HL-60/S4 (cell line): ENCODE data around the gene DPM2.

Experiments used
- in situ Hi-C: fragments of 300-500 bp; cut with MboI; formaldehyde crosslinking; loops from 2 replicates; pipeline ENCODE4 v1.14.3; 2022; ENCODE audit warnings: low sequenced_read_pairs

Gene DPM2

DNA sequence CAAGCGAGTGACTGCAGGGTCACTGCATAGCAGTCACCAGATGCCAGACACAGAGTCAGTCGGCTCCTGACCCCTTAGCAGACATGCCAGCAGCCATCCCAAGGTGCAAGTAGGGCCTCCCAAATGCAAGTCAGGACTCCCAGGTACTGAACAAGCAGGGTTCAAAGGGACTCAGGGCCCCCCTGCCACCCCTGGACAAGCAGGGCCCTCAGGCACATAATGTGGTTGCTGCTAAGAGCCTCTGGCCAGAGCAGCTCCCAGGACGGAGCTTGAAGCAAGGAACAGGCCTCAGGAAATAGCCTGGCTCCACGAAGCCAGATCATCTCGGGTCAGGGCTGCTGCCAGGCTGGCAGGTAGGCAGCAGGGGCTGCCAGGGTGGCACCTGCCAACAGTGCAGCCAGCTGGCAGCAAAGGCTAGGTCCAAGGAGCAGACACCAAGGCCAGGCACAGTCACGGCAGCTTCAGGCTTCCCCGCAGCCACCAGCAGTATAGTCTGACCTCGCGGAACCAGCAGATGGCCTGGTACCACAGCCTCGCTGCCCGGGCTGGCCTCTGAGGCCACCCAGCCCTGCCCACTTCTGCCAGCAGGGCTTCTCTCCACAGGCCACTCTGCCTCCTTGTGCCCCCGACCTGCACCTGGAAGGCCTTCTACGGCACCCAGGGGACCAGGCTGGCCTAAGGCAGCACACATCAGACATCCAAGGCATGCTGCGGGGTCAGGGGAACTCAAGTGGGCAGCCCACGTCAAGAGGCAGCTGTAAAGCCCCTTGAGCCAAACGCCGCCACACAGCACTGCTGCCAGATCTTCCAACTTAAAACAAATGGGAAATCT is 35.7 kb upstream of the DPM2 start:
- in situ Hi-C loops = no loop called here

DNA sequence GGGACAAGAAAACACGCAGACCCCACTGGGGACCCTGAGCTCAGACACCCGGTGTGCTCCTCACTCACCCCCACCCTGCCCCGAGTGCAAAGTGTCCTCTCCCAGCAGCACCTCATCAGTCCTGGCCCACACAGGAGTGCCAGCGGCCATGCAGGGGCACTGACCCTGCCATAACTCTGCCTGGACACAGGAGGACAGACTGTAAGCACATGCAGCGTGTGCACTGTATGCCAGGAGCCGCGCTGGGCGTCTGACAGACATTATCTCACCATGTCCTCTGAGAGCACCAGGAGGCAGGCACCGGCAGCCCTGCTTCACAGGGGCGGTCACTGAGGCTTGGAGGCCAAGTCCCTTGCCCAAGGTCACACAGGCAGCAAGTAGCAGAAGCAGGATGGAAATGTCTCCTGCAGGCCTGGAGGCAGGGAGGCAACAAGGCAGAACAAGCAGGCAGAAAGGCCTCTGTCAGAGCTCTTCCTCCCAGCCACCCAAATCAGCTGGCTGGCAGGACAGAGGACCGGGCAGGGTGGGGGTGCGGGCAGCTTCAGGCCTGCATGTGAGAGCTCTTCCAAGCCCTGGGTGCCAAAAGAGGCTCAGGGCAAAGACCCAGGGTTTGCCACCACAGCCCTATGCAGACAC is 34.7 kb upstream of the DPM2 start:
- in situ Hi-C loops = no loop called here

GRCh38 chr9:127971357-127972235 is 33.9 kb upstream of the DPM2 start:
- in situ Hi-C loops = no loop called here

GRCh38 chr9:127970401-127971313 is 33.0 kb upstream of the DPM2 start:
- in situ Hi-C loops = no loop called here

DNA sequence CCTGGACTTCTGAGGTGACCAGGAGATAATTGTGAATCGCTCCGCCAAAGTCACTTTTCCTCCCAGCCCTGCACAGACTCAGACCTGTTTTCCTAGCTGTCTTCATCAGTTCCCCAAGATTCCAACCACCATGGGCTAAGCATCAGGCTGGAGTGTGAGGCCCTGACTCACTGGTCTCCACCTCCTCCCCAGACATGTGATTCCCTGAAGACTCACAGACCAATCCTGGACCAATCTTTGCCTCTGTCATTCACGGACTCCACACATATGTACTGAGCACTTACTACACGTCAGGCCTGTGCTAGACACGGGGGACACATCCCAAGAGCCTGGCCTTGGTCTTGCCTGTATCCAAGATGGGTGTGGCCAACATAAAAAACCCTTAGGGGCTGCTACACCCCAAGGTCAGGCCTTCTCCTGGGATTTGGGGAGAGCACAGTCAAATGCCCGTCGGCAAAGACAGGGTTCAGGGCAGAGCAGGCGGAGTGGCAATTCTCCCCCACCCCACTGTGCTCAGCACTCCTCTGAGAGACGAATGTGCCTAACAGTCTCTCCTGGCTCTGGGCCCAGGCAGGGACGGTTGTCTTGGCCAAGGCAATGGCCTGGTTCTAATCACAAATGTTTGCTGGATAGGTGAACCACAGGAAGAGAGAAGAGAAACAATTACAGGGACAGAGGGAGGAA is 31.2 kb upstream of the DPM2 start:
- in situ Hi-C loops = no loop called here

GRCh38 chr9:127968042-127968441 is 30.4 kb upstream of the DPM2 start:
- in situ Hi-C loops = no loop called here

DNA sequence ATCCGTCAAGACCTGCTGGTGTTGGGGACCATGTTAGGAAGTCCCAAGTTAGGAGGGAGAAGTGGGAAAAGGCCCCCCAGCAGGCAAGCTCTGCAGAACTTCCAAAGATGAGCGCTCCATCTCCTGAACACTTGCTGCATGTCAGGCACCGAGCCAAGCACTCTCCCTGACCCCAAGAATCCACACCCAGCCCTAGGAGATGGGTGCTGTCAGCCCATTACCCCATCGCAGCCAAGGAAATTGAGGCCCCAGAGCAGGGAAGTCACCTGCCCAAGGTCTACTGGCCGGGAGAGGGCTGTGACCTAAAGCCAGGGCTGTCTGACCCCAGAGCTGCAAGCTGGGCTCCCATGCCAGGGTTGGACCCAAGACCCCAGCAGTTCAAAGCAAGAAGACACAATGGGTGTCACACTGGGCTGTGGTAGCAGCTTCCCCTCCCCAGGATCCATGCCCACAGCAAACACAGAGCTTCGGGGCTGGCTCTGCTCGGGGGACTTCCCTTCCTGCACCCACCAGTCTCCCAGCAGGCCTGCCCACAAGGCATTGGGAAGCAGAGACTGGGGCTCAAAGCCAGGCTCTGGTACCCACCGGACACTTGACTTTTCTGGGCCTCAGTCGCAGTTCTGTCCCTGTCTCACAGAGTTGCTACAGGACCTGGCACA is 29.6 kb upstream of the DPM2 start:
- in situ Hi-C loops = no loop called here

DNA sequence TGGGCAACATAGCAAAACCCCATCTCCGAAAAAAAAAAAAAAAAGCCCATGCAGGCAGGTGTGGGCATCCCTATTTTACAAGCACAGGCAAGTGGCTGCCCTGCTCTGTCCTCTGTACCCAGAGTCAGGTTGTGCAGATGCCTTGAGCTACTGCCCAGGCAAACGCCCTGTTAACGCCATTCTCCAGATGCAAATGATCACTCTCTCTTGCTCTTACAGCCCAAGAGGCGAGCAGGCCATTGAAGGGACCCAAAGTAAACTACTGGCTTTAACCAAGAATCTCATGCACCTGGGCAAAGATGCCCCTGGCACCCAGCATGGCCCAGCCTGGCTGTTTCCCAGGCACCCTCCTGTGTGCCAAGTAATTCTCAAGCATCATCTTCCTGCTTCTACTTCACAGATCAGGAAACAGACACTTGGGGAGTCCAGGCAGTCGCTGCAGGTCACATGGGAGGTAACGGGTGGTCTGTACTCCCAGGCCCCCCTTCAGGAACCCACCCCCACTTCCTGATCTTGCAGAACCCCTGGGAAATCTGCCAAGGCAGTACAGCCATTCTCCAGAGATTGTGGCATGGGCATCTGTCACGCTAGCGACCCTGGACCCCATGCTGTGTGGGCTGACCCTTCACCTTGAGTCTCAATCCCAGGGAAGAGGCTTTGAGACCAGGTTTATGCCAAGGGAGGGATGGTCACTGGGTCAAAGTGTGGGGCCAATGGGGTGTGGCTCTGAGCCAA is 28.9 kb upstream of the DPM2 start:
- in situ Hi-C loops = no loop called here

DNA sequence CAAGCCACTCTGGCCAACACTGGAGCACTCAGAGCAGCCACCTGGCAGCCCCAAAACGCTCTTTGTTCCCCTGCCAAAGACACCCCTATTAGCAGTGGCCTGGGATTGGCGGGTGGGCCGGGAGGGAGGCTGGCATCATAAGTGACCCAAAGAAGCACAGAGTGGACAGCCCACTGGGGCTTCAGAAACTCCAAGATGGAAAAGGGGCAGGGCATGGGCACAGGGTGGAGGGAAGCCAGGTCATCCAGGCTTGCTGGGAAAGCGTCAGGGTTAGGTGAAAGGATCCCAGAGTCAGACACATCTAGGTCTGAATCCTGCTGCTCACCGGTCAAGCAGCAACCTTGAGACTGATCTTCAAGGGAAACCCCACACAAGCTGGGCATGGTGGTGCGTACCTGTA is 28.3 kb upstream of the DPM2 start:
- in situ Hi-C loops = no loop called here

- in situ Hi-C loops = no loop called here
Measured at GRCh38 chr9:127963359-127964064, 25.9 kb upstream of the DPM2 start.

- in situ Hi-C loops = no loop called here
Measured at GRCh38 chr9:127963041-127963358, 25.3 kb upstream of the DPM2 start.

DNA sequence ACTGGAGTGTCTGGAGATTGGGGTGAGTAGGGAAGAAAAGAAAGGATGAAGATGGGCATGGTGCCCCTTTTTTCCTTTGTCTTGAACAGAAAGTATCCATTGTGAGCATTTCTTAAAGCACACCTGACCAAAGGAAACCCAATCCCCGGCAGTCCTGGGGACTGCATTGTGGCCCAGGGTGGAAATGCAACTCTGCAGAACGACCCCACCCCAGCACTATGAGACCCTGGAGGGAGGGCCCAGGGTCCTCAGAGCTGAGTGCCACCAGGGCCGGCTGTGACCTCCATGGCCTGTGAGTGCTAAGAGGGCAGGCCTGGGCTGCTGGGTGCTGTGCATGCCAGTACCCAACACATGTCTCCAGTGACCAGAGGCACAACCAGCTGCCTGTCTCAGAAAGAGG is 24.6 kb upstream of the DPM2 start:
- in situ Hi-C loops = no loop called here

- in situ Hi-C loops = no loop called here
Measured at GRCh38 chr9:127961613-127962155, 24.0 kb upstream of the DPM2 start.

- in situ Hi-C loops = no loop called here
Measured at GRCh38 chr9:127961155-127961490, 23.5 kb upstream of the DPM2 start.

DNA sequence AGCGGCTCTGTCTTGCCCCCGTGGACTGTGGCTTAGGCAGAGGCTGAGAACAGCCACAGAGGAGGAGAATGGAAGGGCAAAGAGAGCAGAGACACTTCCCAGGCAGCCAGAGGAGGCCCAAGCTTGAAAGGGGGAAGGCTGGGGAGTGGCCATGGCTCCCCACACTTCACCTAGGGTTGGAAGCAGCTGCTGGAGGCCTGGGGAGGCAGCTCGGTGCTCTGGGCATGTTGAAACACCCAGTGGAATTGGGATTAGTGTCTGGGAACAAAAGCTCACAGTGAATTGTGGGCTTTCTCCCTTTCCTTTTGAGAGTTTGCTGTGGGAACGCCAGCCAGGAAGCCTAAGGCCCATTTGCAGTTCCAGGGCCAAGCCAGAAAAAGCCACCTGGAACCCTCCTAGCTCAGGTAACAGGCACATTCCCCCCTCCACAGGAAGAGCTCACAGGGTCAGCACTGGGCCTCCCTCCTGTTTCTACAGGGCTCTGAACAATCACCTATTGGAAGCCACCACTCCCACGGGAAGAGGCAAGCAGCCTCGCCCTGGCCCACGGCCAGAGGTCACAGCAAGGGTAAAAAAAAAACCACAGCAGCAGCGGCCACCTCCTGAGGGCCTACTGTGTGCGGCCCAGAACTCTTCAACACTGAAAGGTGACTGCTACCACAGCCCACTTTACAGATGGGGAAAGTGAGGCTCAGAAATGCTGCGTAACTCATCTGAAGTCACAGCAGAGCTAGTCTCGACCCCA is 22.9 kb upstream of the DPM2 start:
- in situ Hi-C loops = no loop called here

DNA sequence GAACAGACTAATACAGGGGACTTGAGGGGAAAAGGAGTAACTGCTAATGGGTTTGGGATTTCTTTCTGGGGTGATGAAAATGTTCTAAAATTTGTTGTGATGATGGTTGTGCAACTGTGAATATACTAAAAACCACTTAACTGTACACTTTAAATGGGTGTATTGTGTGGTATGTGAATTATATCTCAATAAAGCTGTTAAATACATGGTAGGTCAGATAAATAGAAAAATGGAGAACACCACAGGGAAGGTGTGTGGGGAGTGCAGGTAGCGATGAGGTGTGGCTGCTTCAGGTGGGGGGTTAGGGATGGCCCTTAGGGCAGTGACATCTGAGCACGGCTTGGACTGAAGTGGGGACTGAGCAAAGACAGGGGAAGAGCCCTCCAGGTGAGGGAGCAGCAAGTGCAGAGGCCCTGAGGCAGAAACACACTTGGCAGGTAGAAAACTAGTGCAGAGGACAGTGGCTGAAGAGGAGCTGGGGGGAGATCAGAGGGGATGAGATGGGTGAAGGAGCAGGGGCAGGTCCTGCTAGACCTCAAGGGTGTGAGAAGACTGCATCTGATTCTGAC is 22.3 kb upstream of the DPM2 start:
- in situ Hi-C loops = loop anchor here (5.0 kb wide), 1 partner anchor 72 kb away; no protein-coding TSS in a partner anchor

- in situ Hi-C loops = loop anchor here (5.0 kb wide), 1 partner anchor 73 kb away; no protein-coding TSS in a partner anchor
Measured at GRCh38 chr9:127959398-127959797, 21.7 kb upstream of the DPM2 start.
